Mucosa of stomach (tissue), 1 donor: Measurements from ENCODE around the gene CA11.
"Not testable (repeated sequence)": the region's sequence is repeated elsewhere in the genome, so short reads cannot be mapped to it uniquely, and the experiment has no call there.

Source experiments
- H3K27me3 ChIP-seq: one replicate; pipeline ENCODE4 v1.7.0; 2013; ENCODE audit warnings: mild to moderate bottlenecking, low read length; ENCODE audit not compliant: control insufficient read depth, insufficient read depth
- H3K36me3 ChIP-seq: one replicate; pipeline ENCODE4 v1.7.0; 2013; ENCODE audit warnings: low read length; ENCODE audit not compliant: control insufficient read depth, insufficient read depth
- H3K4me1 ChIP-seq: one replicate; pipeline ENCODE4 v1.7.0; 2013; ENCODE audit warnings: mild to moderate bottlenecking, low read length; ENCODE audit not compliant: control insufficient read depth, insufficient read depth
- H3K4me3 ChIP-seq: one replicate; pipeline ENCODE4 v1.7.0; 2013; ENCODE audit warnings: low read length
- H3K9ac ChIP-seq: one replicate; pipeline ENCODE4 v1.7.0; 2013; ENCODE audit warnings: mild to moderate bottlenecking, low read length, moderate library complexity
- H3K9me3 ChIP-seq: one replicate; pipeline ENCODE4 v1.7.0; 2013; ENCODE audit warnings: mild to moderate bottlenecking, low read length, moderate library complexity; ENCODE audit not compliant: control insufficient read depth
- donor health status: Pancreatic carcinoma.

The CA11 gene

GRCh38 chr19:48665786-48666185, 19.8 kb upstream of the CA11 start:
- peaks cover 7% of the 10 kb centered on the region for H3K4me1 ChIP-seq
- no peak overlapping the region for H3K9ac ChIP-seq
- no peaks in the 10 kb centered on the region for H3K36me3 ChIP-seq
- no peak overlapping the region for H3K4me3 ChIP-seq
- no peaks in the 10 kb centered on the region for H3K27me3 ChIP-seq
- no peaks in the 10 kb centered on the region for H3K9me3 ChIP-seq

- Histone ChIP-seq H3K27me3 (no peaks in the 10 kb centered on the region), H3K4me3 (no peak overlapping the region), H3K36me3 (no peaks in the 10 kb centered on the region), H3K4me1 (peaks cover 9% of the 10 kb centered on the region), H3K9ac (no peak overlapping the region), H3K9me3 (no peaks in the 10 kb centered on the region)
Measured at GRCh38 chr19:48664476-48664875, 18.5 kb upstream of the CA11 start.

DNA sequence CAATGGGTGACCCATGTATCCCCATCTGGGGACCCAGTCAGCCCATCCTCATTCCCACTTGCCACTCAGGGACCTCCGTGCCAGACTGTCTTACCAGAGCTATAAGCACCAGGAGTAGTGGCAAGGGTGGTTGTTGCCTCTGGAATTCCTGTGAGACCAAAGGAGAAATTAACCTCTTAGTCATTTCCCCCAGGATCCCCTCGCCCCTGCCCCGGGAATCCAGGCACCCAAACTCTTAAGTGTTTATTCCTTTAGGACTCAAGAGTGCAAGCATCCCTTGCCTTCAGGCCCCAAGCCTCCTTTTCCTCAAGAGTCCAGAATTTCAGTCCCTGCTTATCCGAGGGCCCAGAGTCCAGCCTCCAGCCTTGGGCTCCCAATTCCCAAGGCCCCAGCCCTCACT, 17.7 kb upstream of the CA11 start:
- Histone ChIP-seq H3K9me3 (no peaks in the 10 kb centered on the region), H3K4me1 (peaks cover 9% of the 10 kb centered on the region), H3K4me3 (no peak overlapping the region), H3K9ac (no peak overlapping the region), H3K27me3 (no peaks in the 10 kb centered on the region), H3K36me3 (no peaks in the 10 kb centered on the region)

GRCh38 chr19:48661711-48662090, 15.7 kb upstream of the CA11 start:
- H3K9ac ChIP-seq, result no peak overlapping the region
- H3K36me3 ChIP-seq, result no peaks in the 10 kb centered on the region
- H3K4me1 ChIP-seq, result peaks cover 9% of the 10 kb centered on the region
- no peaks in the 10 kb centered on the region for H3K9me3 ChIP-seq
- H3K27me3 ChIP-seq, result no peaks in the 10 kb centered on the region
- no peak overlapping the region for H3K4me3 ChIP-seq

DNA sequence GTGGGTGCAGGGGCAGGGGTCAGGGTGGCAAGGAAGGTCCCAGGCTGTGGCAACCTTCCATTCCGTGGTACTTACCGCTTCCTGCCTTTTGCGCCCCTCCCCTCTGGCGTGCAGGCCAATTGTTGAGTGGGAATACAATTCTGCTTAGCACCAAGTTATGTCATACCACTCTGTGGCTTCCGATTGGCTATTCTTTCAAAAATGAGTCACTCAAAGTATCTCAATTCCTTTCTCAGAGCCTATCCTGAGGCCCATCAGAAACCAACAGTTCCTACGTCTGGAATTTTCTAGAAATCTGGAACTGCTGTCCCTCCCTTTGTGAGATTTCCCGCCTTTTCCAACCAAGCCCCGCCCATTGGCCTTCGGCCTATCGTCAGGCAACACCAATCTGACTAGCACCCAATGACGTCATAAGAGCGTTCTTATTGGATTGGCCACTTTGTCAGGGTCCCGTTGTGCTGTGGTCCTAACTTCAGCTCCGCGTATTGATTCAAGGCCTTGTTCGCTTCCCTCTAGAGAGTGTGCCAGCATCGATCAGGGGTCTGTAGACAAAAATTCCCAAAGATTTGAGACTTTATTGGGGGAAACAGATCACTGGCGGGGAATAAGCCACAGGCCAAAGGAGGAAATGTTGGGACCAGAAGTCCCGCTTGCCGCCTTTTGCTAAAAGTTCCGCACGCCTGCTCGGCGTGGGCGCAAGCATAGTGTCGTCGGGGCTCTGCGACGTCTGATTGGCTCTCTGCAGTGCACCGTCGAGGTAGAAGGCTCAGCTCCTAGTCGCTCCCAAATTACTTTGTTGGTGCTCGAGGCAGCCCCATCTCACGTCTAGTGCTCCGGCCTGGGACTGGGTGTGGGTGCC, 15.1 kb upstream of the CA11 start:
- no peaks in the 10 kb centered on the region for H3K36me3 ChIP-seq
- H3K9ac ChIP-seq, result no peak overlapping the region
- H3K9me3 ChIP-seq, result no peaks in the 10 kb centered on the region
- H3K4me3 ChIP-seq, result no peak overlapping the region
- peaks cover 9% of the 10 kb centered on the region for H3K4me1 ChIP-seq
- H3K27me3 ChIP-seq, result no peaks in the 10 kb centered on the region

GRCh38 chr19:48659768-48660167, 13.8 kb upstream of the CA11 start:
- Histone ChIP-seq H3K36me3 (no peaks in the 10 kb centered on the region), H3K27me3 (no peaks in the 10 kb centered on the region), H3K4me1 (peaks cover 9% of the 10 kb centered on the region)

GRCh38 chr19:48658483-48658882, 12.5 kb upstream of the CA11 start:
- Histone ChIP-seq H3K27me3 (no peaks in the 10 kb centered on the region), H3K4me3 (no peak overlapping the region), H3K9me3 (no peaks in the 10 kb centered on the region), H3K4me1 (peaks cover 9% of the 10 kb centered on the region), H3K9ac (no peak overlapping the region), H3K36me3 (no peaks in the 10 kb centered on the region)

More at GRCh38 chr19:48659768-48660167, 13.8 kb upstream of the CA11 start:
- H3K9me3 ChIP-seq, result no peaks in the 10 kb centered on the region
- H3K9ac ChIP-seq, result no peak overlapping the region
- no peak overlapping the region for H3K4me3 ChIP-seq

DNA sequence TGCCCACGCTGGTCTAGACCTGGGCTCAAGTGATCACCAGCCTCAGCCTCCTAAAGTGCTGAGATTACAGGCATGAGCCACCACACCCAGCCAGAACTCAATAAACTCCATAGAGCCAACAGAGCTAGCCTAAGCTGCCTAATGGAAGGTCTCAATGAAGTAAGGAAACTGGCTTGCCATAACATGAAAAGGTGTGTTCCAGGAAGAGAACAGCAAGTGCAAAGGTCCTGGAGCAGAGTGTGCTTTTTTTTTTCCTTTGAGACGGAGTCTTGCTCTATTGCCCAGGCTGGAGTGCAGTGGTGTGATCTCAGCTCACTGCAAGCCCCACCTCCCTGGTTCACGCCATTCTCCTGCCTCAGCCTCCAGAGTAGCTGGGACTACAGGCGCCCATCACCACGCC, 11.8 kb upstream of the CA11 start:
- not testable (repeated sequence) for H3K27me3 ChIP-seq, H3K9ac ChIP-seq

DNA sequence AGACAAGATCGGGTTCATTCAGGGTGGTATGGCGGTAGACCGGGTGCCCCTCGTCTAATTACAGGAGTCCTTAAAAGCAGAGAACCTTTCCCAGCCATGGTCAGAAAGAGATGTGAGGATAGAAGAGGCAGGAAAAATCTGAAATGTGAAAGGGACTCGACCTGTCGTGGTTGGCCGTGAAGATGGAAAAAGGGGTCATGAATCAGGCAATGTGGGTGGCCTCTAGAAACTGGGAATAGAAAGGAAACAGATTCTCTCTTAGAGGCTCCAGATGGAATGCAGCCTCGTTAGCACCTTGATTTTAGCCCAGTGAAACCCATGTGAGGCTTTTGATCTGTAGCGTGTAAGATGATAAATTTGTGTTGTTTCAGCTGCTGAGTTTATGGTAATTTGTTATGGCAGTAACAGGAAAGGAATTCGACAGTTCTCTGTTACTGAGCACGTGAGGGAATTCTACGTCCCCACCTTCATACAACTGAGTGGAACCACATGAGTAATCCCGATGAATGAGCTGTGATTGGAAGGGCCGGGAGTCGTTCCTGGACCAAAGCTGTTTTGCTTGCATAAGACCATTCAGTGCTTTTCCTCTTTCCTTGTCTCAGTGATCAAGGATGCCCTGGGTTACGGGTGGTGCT, 11.0 kb upstream of the CA11 start:
- Histone ChIP-seq H3K4me3 (no peak overlapping the region), H3K36me3 (no peaks in the 10 kb centered on the region), H3K4me1 (peaks cover 9% of the 10 kb centered on the region), H3K9me3 (no peaks in the 10 kb centered on the region), H3K27me3 (no peaks in the 10 kb centered on the region), H3K9ac (no peak overlapping the region)

More for the DNA sequence above, 11.8 kb upstream of the CA11 start:
- H3K4me3 ChIP-seq, H3K9me3 ChIP-seq, H3K36me3 ChIP-seq, H3K4me1 ChIP-seq: not testable (repeated sequence)

DNA sequence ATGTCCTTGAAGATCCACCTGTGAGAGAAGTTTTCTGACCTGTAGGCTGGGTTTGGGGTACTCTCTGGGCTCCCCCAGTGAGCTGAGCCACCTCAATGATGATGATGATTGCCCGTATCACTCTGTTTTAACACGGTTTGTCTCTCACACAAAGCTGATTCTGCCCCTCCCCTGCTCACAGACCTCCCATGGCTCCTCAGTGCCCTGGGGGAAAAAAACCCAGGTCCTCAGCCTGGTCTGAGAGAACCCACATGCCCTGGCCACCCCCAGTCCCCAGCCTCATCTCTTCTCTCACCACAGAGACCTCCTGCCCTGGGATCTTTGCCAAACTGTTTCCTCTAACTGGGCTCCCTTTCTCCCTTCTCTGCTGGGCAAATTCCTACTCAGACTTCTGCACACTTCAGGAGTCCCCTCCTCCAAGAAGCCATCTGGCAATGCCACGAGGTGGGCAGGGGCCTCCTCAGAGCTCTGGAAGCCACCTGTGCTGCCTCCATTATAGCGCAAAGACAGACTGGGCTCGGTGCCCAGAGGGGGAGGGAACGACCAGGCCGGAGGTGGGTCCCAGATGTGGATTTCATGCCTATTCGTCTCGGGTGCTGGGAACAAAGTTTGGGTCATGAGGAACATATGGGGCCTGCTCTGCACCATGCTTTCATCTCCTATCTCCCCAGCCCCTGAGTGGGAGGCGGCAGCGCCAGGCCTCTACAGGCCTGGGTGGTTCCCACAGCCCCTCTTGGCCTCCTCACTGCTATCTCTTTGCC, 8.5 kb upstream of the CA11 start:
- Histone ChIP-seq H3K27me3 (no peaks in the 10 kb centered on the region), H3K9ac (no peak overlapping the region), H3K4me3 (no peak overlapping the region), H3K4me1 (no peaks in the 10 kb centered on the region), H3K36me3 (no peaks in the 10 kb centered on the region), H3K9me3 (no peaks in the 10 kb centered on the region)

DNA sequence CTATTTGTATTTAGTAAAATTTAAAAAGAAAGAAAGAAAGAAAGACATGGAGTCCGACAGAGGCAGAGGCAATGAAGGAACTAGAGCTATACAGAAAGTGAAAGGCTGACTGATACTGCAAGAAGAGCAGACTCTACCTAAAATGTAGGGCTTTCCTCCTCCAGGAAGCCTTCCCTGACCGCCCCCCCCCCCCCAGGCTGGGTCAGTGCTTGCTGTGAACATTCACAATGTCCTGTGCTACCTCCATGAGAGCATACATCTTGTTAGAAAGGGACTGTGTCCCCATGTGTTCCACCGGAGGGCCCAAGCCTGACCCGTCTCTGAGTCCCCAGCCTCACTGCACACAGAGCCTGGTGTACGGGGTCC, 5.7 kb upstream of the CA11 start:
- no peaks in the 10 kb centered on the region for H3K36me3 ChIP-seq
- no peak overlapping the region for H3K4me3 ChIP-seq
- no peak overlapping the region for H3K9ac ChIP-seq
- H3K4me1 ChIP-seq, result no peaks in the 10 kb centered on the region
- no peaks in the 10 kb centered on the region for H3K27me3 ChIP-seq
- no peaks in the 10 kb centered on the region for H3K9me3 ChIP-seq
